ENCODE results near the gene CHMP4A. TPM values are rescaled to one million over a fixed set of nuclear protein-coding genes. Genes with fewer than 3 reads are reported as not detected.

The CHMP4A gene
- total and polyA plus RNA-seq, 9 of the 15 experiments (the other 6 are each of a cell fraction or from before 2014, with no cell fraction given) = 28.8 to 104 (median 52.7) TPM

DNA sequence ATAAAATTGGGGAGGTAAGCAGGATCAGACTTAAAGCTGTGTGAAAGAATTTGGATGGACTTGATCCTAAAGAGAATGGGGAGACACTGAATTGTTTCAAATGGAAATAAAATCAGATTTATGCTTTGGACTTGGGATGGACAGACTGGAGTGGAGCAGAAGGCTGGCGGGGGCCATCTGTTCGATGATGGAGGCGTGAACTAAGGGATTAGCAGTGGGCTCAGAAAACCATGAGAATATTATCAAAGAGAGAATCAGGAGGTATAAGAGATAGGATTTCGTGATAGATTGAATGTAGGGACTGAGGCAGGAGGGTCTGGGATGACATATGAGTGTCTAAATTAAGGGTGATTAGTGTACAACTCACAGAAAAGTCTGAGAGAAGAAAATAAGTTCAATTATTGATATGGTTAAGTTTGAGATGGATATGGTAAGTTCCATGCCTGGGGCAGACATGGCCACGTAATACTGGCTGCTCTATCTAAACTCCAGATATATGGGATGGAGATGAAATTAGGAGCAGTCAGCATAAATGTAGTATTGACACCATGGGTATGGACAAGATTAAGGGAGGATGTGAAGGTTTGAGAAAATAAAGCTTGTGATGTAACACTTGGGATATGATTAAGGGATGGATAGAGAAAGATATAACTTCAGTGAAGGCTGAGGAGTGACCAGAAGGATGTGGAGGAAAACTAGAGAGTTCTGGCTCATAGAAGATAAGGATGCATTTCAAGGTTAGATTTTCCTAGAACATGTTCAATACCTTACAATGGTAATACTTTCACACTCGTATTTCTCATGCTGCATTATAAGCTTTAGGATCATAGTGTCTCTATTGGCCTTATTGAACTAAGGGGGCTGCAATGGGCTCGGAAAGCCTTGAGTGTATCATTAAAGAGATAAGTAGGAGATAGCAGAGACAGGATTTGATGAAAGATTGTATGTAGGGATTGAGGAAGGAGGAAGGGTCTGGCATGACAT, 8.8 kb downstream of the CHMP4A start:
- H4K20me1 ChIP-seq (replicated peaks; ENCODE audit: control insufficient read depth, insufficient read depth, low read length) = no peaks in the 10 kb centered on the region; the same call in 1 of the 2 replicates
- H3K9me1 ChIP-seq (ENCODE audit: control insufficient read depth, insufficient read depth, low read length) = no peaks in the 10 kb centered on the region
- CTCF ChIA-PET (ENCODE audit: low intra/inter-chr PET ratio) = no interaction called here
- BruUV-seq (replicated peaks) = no TSS peak
- in situ Hi-C loops (cut with MboI) = no loop called here
- intact Hi-C loops (cut with micrococcal nuclease) = no loop called here
- POLR2A ChIA-PET = interaction anchor here (0.7 to 1.7 kb wide), 2 partner anchors 9 kb away, joined by 3 to 5 read pairs; partner anchors contain the start of genes CHMP4A and TM9SF1
- no peak overlapping the region for H2AFZ ChIP-seq (ENCODE audit: low read depth, low read length)
- ATAC-seq = no peak
- no peak for DNase-seq (ENCODE audit: extremely low read depth in 1 of 4, low spot score in 3 of 4)
- no peak for FAIRE-seq
- no peaks in the 10 kb centered on the region for H3K79me2 ChIP-seq (ENCODE audit: control insufficient read depth, insufficient read depth, low read length)
- H3K27ac ChIP-seq (ENCODE audit: extremely low read depth, low read depth, low read length) = no peak overlapping the region
- no peak overlapping the region for H3K4me3 ChIP-seq
- peaks cover 50% of the 10 kb centered on the region; the same call in 2 of the 3 replicates for H3K36me3 ChIP-seq (ENCODE audit: control insufficient read depth, insufficient read depth, low read length)
- H3K4me2 ChIP-seq (ENCODE audit: insufficient read depth, low read length) = no peak overlapping the region
- TF ChIP-seq, protein P1, sequence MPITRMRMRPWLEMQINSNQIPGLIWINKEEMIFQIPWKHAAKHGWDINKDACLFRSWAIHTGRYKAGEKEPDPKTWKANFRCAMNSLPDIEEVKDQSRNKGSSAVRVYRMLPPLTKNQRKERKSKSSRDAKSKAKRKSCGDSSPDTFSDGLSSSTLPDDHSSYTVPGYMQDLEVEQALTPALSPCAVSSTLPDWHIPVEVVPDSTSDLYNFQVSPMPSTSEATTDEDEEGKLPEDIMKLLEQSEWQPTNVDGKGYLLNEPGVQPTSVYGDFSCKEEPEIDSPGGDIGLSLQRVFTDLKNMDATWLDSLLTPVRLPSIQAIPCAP (CRISPR knock-in tag; IDR thresholded peaks at IDR 0.05; ENCODE audit: borderline replicate concordance) = no peak
- TF ChIP-seq MAFF (IDR thresholded peaks at IDR 0.05; ENCODE audit: low read length) = 0 out of 2 replicates have a peak, but pooled peaks have one; percentile 14
- no peak for TF ChIP-seq NCOA1 (IDR thresholded peaks at IDR 0.05; ENCODE audit: low read depth)
- TF ChIP-seq C11orf30 (IDR thresholded peaks at IDR 0.05; ENCODE audit: low read depth) = peak; percentile 62
- TF ChIP-seq ZNF316 (IDR thresholded peaks at IDR 0.05) = peak; percentile 81
- TF ChIP-seq, protein P2, sequence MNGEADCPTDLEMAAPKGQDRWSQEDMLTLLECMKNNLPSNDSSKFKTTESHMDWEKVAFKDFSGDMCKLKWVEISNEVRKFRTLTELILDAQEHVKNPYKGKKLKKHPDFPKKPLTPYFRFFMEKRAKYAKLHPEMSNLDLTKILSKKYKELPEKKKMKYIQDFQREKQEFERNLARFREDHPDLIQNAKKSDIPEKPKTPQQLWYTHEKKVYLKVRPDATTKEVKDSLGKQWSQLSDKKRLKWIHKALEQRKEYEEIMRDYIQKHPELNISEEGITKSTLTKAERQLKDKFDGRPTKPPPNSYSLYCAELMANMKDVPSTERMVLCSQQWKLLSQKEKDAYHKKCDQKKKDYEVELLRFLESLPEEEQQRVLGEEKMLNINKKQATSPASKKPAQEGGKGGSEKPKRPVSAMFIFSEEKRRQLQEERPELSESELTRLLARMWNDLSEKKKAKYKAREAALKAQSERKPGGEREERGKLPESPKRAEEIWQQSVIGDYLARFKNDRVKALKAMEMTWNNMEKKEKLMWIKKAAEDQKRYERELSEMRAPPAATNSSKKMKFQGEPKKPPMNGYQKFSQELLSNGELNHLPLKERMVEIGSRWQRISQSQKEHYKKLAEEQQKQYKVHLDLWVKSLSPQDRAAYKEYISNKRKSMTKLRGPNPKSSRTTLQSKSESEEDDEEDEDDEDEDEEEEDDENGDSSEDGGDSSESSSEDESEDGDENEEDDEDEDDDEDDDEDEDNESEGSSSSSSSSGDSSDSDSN (IDR thresholded peaks at IDR 0.05; ENCODE audit: borderline replicate concordance in 1 of 2, low read depth in 2 of 2, low read length in 2 of 2) = no peak
- TF ChIP-seq, protein P3, sequence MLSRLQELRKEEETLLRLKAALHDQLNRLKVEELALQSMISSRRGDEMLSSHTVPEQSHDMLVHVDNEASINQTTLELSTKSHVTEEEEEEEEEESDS (CRISPR knock-in tag; IDR thresholded peaks at IDR 0.05) = no peak
- TF ChIP-seq ZNF140 (CRISPR knock-in tag; IDR thresholded peaks at IDR 0.05) = no peak
- TF ChIP-seq ZNF77 (CRISPR knock-in tag; IDR thresholded peaks at IDR 0.05) = no peak
- TF ChIP-seq HDAC3 (IDR thresholded peaks at IDR 0.05; ENCODE audit: borderline replicate concordance, partially characterized antibody) = no peak
- TF ChIP-seq ZBTB26 (CRISPR knock-in tag; IDR thresholded peaks at IDR 0.05) = no peak
- no peak for TF ChIP-seq HDGF (IDR thresholded peaks at IDR 0.05)
- no peak for TF ChIP-seq IRF2 (CRISPR knock-in tag; IDR thresholded peaks at IDR 0.05)
- no peak for TF ChIP-seq PREB (CRISPR knock-in tag; IDR thresholded peaks at IDR 0.05)
- peak; percentile 35; the same call in 1 of the 2 replicates for TF ChIP-seq MAFG (tag; conservative IDR thresholded peaks at IDR 0.05)
- WGBS (ENCODE audit: insufficient coverage, low coverage, missing lambda C conversion rate) = 74% methylated on average over 6 of the region's 7 CpGs
- H3K4me1 ChIP-seq (replicated peaks in 1 of 2; ENCODE audit: control insufficient read depth in 2 of 2, insufficient read depth in 2 of 2, low read length in 2 of 2) = peaks cover 8 to 13% of the 10 kb centered on the region in 2 experiments; a peak in 4 of 5 replicates
- no peak overlapping the region for H3K9ac ChIP-seq (ENCODE audit: insufficient read depth in 1 of 2, low read depth in 2 of 2, low read length in 2 of 2)
- no peaks in the 10 kb centered on the region for H3K27me3 ChIP-seq (ENCODE audit: control insufficient read depth in 2 of 2, insufficient read depth in 2 of 2, low read length in 2 of 2)
- H3K9me3 ChIP-seq (replicated peaks; ENCODE audit: control insufficient read depth, insufficient read depth, low read depth, low read length) = 0 out of 2 replicates have a peak, but pooled peaks cover 2% of the 10 kb centered on the region

Measured in K562 (cell line).